ENCODE measurements around the gene GPC1.

GPC1 gene

DNA sequence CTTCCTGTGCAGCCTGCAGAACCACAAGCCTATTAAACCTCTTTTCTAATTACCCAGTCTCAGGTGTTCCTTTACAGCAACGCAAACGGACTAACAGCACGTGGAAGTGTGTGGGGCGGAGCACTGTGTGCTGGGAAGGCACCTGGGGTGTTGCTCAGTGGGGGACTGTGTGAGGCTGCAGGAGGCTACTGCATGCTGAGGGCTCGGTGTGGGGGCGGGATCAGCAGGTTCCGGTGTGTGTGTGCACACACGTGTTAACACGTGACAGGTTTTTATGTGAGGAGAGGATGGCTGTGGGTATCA lies 63.4 kb downstream of the GPC1 start:
- Histone ChIP-seq H3K27me3 (no peaks in the 10 kb centered on the region), H3K4me1 (ENCODE audit: control insufficient read depth in 1 of 2, insufficient read depth in 1 of 2, low read depth in 1 of 2, low read length in 1 of 2) (no peaks in the 10 kb centered on the region), H3K4me3 (ENCODE audit: low read depth in 1 of 2, low read length in 1 of 2) (no peak overlapping the region), H3K27ac (no peak overlapping the region), H3K9me3 (no peaks in the 10 kb centered on the region), H3K36me3 (peaks cover 37% of the 10 kb centered on the region)
- TF ChIP-seq, protein P1, sequence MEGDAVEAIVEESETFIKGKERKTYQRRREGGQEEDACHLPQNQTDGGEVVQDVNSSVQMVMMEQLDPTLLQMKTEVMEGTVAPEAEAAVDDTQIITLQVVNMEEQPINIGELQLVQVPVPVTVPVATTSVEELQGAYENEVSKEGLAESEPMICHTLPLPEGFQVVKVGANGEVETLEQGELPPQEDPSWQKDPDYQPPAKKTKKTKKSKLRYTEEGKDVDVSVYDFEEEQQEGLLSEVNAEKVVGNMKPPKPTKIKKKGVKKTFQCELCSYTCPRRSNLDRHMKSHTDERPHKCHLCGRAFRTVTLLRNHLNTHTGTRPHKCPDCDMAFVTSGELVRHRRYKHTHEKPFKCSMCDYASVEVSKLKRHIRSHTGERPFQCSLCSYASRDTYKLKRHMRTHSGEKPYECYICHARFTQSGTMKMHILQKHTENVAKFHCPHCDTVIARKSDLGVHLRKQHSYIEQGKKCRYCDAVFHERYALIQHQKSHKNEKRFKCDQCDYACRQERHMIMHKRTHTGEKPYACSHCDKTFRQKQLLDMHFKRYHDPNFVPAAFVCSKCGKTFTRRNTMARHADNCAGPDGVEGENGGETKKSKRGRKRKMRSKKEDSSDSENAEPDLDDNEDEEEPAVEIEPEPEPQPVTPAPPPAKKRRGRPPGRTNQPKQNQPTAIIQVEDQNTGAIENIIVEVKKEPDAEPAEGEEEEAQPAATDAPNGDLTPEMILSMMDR (IDR thresholded peaks at IDR 0.05) = no peak

DNA sequence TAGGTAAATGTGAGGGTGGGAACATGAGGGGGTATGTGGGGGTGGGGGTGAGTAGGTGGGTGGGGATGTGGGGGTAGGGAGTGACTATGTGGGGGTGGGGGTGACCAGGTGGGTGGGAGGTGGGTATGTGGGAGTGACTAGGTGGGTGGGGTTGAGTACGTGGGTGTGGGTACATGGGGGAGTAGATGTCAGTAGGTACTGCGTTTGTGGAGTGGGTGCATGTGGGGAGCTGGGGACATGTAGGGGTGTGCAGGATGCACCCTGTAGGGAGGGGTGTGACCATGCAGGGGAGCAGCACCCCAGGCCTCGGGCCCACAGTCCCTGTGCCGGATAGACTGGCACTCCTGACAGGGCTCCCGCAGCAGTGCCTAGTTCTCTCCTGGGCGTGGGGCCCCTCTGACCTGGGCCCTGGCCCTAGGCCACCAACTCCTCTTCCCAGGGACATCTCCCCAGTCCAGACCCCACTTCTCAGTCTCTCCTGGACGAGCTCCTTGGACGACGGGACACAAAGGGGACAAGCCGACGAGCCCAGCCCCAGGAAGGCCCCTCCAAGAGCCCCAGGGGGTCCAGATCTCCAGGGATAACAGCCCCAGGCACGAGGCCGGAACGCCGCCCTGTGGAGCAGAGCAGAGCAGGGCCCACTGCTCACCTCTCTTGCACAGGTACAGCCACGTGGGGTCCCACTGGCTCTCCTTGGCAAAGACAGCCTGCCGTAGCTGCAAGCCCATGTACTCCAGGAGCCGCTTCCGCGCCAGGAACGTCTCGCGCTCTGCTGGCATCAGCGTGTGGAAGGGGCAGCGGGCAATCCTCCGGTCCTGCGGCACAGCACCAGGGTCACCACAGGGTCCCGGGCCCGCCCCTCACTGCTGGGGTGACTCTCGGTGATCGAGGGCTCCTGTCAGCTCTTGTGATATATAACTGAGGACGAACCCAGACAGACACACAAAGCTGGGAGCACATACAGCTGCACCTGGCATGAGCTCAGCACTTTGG lies 64.1 kb downstream of the GPC1 start:
- Histone ChIP-seq H3K27me3 (no peaks in the 10 kb centered on the region), H3K9me3 (no peaks in the 10 kb centered on the region), H3K36me3 (peaks cover 37% of the 10 kb centered on the region), H3K4me3 (ENCODE audit: low read depth in 1 of 2, low read length in 1 of 2) (no peak overlapping the region), H3K27ac (no peak overlapping the region), H3K4me1 (ENCODE audit: control insufficient read depth in 1 of 2, insufficient read depth in 1 of 2, low read depth in 1 of 2, low read length in 1 of 2) (no peaks in the 10 kb centered on the region)
- TF ChIP-seq, protein P1 (IDR thresholded peaks at IDR 0.05) = no peak

DNA sequence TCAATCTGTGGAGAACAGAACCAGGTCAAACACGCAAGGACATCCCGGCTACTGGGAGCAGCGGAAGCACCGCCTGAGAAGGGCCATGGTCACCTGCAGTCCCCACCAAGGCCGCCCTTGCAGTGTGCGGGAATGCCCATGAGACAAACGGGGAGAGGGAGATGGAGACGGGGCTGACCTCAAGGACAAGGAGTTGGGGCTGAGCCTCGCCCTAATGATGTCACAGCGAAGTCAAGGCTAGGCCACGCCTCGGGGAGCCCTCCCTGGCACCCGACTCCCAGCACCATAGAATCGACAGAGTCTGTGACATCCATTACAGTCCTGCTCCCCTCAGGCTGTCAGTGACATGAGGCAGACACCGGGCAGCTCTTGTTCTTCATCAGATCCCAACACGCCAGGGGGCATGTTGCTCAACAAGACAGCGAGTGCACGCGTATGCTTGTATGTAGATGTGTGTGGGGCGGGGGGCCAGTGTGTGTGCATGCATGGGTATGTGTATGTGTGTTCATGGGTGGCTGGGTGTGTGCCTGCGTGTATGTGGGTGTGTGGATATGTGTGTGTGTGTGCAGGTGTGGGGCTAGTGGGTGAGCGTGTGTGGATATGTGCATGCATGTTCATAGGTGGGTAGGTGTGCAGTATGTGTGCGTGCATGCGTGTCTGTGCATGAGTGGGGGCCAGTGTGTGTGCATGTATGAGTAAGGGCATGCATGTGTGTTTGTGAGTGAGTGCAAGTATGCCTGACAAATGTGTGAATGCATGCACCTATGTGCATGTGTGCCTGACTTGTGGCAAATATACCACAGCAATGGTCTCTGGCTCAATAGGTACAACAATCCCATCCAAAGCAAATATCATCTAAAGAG lies 65.3 kb downstream of the GPC1 start:
- H3K9me3 ChIP-seq = no peaks in the 10 kb centered on the region
- H3K4me1 ChIP-seq (ENCODE audit: control insufficient read depth in 1 of 2, insufficient read depth in 1 of 2, low read depth in 1 of 2, low read length in 1 of 2) = no peaks in the 10 kb centered on the region
- no peak overlapping the region for H3K4me3 ChIP-seq (ENCODE audit: low read depth in 1 of 2, low read length in 1 of 2)
- peaks cover 37% of the 10 kb centered on the region for H3K36me3 ChIP-seq
- TF ChIP-seq, protein P1 (IDR thresholded peaks at IDR 0.05) = no peak
- no peak overlapping the region for H3K27ac ChIP-seq
- H3K27me3 ChIP-seq = no peaks in the 10 kb centered on the region

DNA sequence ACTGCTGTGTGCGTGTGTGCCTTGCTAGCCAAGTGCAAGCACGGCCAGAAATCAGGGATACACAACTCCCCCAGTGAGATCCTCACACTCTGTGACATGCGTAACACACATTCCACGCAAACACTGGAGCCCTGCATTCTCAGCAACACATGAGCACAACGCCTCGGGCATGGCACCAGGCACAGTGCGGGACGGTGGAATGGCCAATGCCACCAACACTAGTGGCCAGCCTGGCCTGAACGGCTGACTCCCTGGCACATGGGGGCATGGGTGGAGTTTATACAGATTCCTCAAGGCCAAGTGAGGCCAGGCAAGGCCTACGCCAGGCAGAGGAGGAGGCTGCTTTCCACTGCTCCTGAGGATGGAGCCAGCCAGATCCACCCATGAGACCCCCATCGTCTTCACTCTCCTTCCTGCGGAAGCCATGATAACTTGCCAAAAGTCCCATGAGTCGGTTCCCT lies 66.1 kb downstream of the GPC1 start:
- H3K9me3 ChIP-seq = no peaks in the 10 kb centered on the region
- TF ChIP-seq, protein P1 (IDR thresholded peaks at IDR 0.05) = no peak
- H3K36me3 ChIP-seq = peaks cover 35% of the 10 kb centered on the region
- H3K4me1 ChIP-seq (ENCODE audit: control insufficient read depth in 1 of 2, insufficient read depth in 1 of 2, low read depth in 1 of 2, low read length in 1 of 2) = no peaks in the 10 kb centered on the region
- H3K27ac ChIP-seq = no peak overlapping the region
- H3K4me3 ChIP-seq (ENCODE audit: low read depth in 1 of 2, low read length in 1 of 2) = no peak overlapping the region
- H3K27me3 ChIP-seq = no peaks in the 10 kb centered on the region

DNA sequence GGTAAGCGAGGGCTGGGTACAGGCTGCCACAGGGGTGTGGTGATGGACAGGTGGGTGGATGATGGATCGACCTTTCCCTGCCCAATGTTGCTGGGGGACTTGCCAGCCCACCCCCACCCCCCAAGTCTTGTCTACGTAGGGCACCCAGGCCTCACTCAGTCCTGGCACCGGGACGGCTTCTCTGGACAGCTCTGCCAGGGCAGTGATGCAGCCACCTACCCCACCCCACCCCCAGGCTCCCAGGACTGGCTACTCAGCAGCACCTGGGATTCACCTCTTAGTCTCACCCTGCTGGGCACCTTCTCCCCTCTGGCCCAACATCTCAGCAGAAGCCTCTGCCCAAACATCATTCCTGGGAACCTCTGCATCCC lies 66.6 kb downstream of the GPC1 start:
- Histone ChIP-seq H3K4me3 (ENCODE audit: low read depth in 1 of 2, low read length in 1 of 2) (no peak overlapping the region), H3K27ac (no peak overlapping the region), H3K36me3 (peaks cover 33% of the 10 kb centered on the region), H3K9me3 (no peaks in the 10 kb centered on the region), H3K27me3 (no peaks in the 10 kb centered on the region), H3K4me1 (ENCODE audit: control insufficient read depth in 1 of 2, insufficient read depth in 1 of 2, low read depth in 1 of 2, low read length in 1 of 2) (no peaks in the 10 kb centered on the region)
- TF ChIP-seq, protein P1 (IDR thresholded peaks at IDR 0.05) = no peak
